DOHH2 (cell line): Measurements from ENCODE around the gene PYGM.

Experiments
- EZH2phosphoT487 ChIP-seq: fragments of 200-600 bp; sonication (generic); IDR thresholded peaks from 2 replicates; pipeline ENCODE4 v1.6.1; 2017; ENCODE audit warnings: borderline replicate concordance, mild to moderate bottlenecking, antibody characterized with exemption, low read length, moderate library complexity, mixed read lengths
- TF ChIP-seq, protein P1 (sequence below): fragments of 200-600 bp; sonication (generic); IDR thresholded peaks from one replicate; pipeline ENCODE4 v1.5.1; 2014; ENCODE audit warnings: antibody characterized with exemption, mild to moderate bottlenecking, low read depth, low read length; ENCODE audit not compliant: poor library complexity, severe bottlenecking

- TF ChIP-seq, protein P1, sequence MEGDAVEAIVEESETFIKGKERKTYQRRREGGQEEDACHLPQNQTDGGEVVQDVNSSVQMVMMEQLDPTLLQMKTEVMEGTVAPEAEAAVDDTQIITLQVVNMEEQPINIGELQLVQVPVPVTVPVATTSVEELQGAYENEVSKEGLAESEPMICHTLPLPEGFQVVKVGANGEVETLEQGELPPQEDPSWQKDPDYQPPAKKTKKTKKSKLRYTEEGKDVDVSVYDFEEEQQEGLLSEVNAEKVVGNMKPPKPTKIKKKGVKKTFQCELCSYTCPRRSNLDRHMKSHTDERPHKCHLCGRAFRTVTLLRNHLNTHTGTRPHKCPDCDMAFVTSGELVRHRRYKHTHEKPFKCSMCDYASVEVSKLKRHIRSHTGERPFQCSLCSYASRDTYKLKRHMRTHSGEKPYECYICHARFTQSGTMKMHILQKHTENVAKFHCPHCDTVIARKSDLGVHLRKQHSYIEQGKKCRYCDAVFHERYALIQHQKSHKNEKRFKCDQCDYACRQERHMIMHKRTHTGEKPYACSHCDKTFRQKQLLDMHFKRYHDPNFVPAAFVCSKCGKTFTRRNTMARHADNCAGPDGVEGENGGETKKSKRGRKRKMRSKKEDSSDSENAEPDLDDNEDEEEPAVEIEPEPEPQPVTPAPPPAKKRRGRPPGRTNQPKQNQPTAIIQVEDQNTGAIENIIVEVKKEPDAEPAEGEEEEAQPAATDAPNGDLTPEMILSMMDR = no peak
- no peak for TF ChIP-seq EZH2phosphoT487
These were observed 548 bp downstream of the PYGM start for GRCh38 chr11:64759131-64759721.
